ENCODE measurements around the gene GIMAP8. TPM values are rescaled to one million over a fixed set of nuclear protein-coding genes. Genes with fewer than 3 reads are reported as not detected.

The GIMAP8 gene
- total RNA-seq: 15.2 TPM
- 14.3 TPM for polyA plus RNA-seq

DNA sequence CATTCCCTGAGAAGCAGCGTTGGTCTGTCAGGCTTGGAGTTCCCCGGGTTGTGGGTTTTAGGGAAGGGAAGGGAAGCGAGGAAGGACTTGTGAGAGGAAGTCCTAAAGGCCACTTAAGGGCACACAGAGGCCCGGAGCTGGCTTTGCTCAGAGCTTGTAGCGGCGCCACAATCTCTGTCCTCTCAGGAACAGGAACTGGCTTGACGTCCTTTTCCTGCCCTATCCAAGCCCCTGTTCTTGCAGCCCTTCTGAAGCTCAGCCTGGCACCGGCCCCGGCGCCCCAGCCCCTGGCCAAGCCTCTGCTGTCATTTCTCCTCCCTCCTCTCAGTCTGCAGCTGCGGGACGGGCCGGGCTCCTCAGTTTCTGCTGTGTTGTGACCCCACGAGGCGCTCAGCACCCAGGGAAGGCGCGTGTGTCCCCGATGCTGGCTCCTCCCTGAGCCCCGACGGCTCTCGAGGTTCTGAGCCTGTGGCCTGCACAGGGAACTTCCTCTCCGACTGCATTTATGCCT is at the start of gene GIMAP8:
TSS of gene GIMAP8 (plus strand) at position 140 of the 511 bp plus-strand sequence. CDS start 16,069 bp downstream, outside the sequence.
- Histone ChIP-seq H3K4me3 (ENCODE audit: low read depth, low read length) (peak within 1 kb of the TSS; percentile 50), H3K4me1 (ENCODE audit: insufficient read depth) (no peaks in the 10 kb centered on the region), H3K27ac (ENCODE audit: low read depth) (peak within 1 kb of the TSS; percentile 28), H3K36me3 (ENCODE audit: insufficient read depth) (no peaks in the 10 kb centered on the region)
- 34% methylated on average over 22 of the region's 22 CpGs for WGBS
- DNase-seq (ENCODE audit: extremely low spot score): no peak

- no peak overlapping the region for H3K27ac ChIP-seq (ENCODE audit: low read depth)
- H3K4me3 ChIP-seq (ENCODE audit: low read depth, low read length): no peak overlapping the region
- 86% methylated on average over 15 of the region's 15 CpGs for WGBS
- peaks cover 10% of the 10 kb centered on the region for H3K36me3 ChIP-seq (ENCODE audit: insufficient read depth)
- H3K4me1 ChIP-seq (ENCODE audit: insufficient read depth): no peaks in the 10 kb centered on the region
- DNase-seq (ENCODE audit: extremely low spot score): no peak
These were observed 49.5 kb upstream of the GIMAP8 start for GRCh38 chr7:150400788-150401423.

DNA sequence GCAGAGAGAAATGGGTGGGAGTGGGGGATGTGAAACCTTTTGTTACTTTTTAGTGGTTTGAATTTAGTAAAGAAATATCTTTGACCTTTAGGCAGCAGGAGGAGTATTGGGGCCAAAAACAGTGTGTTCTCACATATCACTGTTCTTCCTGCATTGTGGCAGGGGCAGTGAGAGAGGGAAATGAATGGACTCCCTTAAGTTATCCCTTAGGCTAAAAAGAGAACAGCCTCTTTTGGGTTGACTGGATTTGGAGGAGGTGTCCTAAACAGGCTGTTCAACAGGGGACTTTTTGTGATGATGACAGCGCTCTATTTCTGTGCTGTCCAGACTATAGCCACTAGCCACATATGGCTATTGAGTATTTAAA is 49.0 kb upstream of the GIMAP8 start:
- H3K4me3 ChIP-seq (ENCODE audit: low read depth, low read length): no peak overlapping the region
- H3K4me1 ChIP-seq (ENCODE audit: insufficient read depth): no peaks in the 10 kb centered on the region
- H3K27ac ChIP-seq (ENCODE audit: low read depth): no peak overlapping the region
- peaks cover 10% of the 10 kb centered on the region for H3K36me3 ChIP-seq (ENCODE audit: insufficient read depth)
- no peak for DNase-seq (ENCODE audit: extremely low spot score)
- WGBS: 100% methylated on average over 1 of the region's 1 CpG

DNA sequence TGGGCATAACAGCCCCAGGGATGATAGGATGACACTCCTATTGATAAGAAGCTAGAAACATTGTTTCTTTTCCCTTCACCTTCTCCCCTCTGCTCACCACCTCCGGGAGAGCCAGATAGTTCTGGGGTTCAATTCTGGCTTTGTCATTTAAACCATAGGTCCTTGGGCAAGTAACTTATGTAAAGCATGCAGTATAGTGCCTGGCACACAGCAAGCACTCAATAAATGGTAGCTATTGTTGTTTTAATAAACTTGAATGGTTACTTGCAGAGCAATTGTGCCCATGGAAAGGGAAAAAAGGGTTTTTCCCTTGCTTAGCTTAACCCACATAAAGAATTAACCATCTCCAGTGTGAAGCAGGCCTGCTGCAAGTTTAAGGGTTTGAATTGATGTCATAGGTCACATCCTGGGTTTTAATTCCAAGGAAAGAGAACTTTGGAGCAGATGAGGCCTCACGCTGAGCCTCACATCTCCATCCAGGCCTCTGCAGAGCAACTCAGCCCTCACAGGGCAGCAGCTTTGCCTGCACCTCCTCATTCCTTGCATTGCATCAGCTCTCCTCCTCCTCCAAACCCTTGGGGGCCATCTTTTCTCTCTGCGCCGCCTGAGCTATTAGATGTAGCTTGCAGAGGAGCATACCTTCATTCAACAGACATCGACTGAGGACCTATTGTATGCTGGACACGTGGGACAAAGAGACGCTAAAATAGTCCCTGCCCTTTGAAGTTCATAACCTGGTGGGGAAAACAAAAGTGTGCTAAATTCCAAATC is 48.4 kb upstream of the GIMAP8 start:
- Histone ChIP-seq H3K4me1 (ENCODE audit: insufficient read depth) (peaks cover 1% of the 10 kb centered on the region), H3K27ac (ENCODE audit: low read depth) (no peak overlapping the region), H3K4me3 (ENCODE audit: low read depth, low read length) (no peak overlapping the region), H3K36me3 (ENCODE audit: insufficient read depth) (peaks cover 6% of the 10 kb centered on the region)
- WGBS: 74% methylated on average over 7 of the region's 7 CpGs
- DNase-seq (ENCODE audit: extremely low spot score): no peak

GRCh38 chr7:150402671-150403321 is 47.6 kb upstream of the GIMAP8 start:
- Histone ChIP-seq H3K36me3 (ENCODE audit: insufficient read depth) (peaks cover 1% of the 10 kb centered on the region), H3K27ac (ENCODE audit: low read depth) (no peak overlapping the region), H3K4me3 (ENCODE audit: low read depth, low read length) (no peak overlapping the region), H3K4me1 (ENCODE audit: insufficient read depth) (peaks cover 1% of the 10 kb centered on the region)
- 84% methylated on average over 13 of the region's 13 CpGs for WGBS
- DNase-seq (ENCODE audit: extremely low spot score): no peak

DNA sequence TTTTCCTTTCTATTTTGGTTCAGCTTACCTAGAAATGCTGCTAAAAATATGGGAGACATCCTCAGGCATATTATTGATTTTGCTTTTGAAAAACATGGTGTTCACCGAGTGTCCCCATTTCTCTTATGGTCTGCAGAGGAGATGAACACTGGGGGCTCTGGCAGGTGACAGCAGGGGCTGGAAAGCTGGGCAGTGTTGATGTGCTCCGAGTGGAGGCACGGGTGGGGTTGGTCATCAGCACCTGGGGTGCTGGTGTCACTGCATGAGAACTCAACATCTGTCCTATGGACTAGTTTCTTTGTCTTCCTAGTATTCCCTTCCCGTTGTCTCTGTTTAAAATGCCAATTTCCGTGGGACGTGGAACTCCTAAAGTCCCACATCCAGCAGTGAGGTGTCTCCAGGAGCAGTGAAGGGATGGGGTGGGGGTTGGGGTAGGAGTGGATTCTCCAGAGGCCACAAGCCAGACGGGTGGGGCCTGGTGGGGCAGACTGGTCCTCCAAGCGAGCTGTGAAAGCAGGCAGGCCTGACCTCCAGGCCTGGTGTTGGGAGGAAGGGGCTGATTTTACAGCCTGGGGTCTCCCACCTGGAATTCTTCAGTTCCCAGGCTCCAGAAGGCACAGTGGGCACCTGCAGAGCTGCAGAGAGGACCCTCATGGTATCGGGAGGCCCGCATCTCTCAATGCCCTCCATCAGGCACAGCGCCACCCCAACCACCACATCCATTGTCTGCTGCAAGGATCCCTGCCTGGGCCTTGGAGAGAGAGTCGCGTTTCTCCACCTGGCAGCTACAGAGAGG is 46.9 kb upstream of the GIMAP8 start:
- no peak for DNase-seq (ENCODE audit: extremely low spot score)
- Histone ChIP-seq H3K36me3 (ENCODE audit: insufficient read depth) (no peaks in the 10 kb centered on the region), H3K4me1 (ENCODE audit: insufficient read depth) (peaks cover 1% of the 10 kb centered on the region), H3K4me3 (ENCODE audit: low read depth, low read length) (no peak overlapping the region), H3K27ac (ENCODE audit: low read depth) (no peak overlapping the region)
- 80% methylated on average over 13 of the region's 13 CpGs for WGBS

GRCh38 chr7:150404172-150404804 is 46.1 kb upstream of the GIMAP8 start:
- DNase-seq (ENCODE audit: extremely low spot score): no peak
- Histone ChIP-seq H3K36me3 (ENCODE audit: insufficient read depth) (no peaks in the 10 kb centered on the region), H3K4me3 (ENCODE audit: low read depth, low read length) (peak overlapping the region; percentile 65), H3K27ac (ENCODE audit: low read depth) (peak overlapping the region; percentile 90), H3K4me1 (ENCODE audit: insufficient read depth) (peaks cover 1% of the 10 kb centered on the region)
- 18% methylated on average over 16 of the region's 16 CpGs for WGBS

GRCh38 chr7:150404805-150405583 is 45.4 kb upstream of the GIMAP8 start:
- no peak for DNase-seq (ENCODE audit: extremely low spot score)
- H3K36me3 ChIP-seq (ENCODE audit: insufficient read depth): no peaks in the 10 kb centered on the region
- peak overlapping the region; percentile 90 for H3K27ac ChIP-seq (ENCODE audit: low read depth)
- H3K4me3 ChIP-seq (ENCODE audit: low read depth, low read length): peak overlapping the region; percentile 65
- WGBS: under 1% methylated on average over 86 of the region's 86 CpGs
- H3K4me1 ChIP-seq (ENCODE audit: insufficient read depth): peaks cover 1% of the 10 kb centered on the region

- H3K4me3 ChIP-seq (ENCODE audit: low read depth, low read length): peak overlapping the region; percentile 65
- WGBS: 5% methylated on average over 35 of the region's 35 CpGs
- no peak for DNase-seq (ENCODE audit: extremely low spot score)
- no peaks in the 10 kb centered on the region for H3K36me3 ChIP-seq (ENCODE audit: insufficient read depth)
- peak overlapping the region; percentile 90 for H3K27ac ChIP-seq (ENCODE audit: low read depth)
- peaks cover 1% of the 10 kb centered on the region for H3K4me1 ChIP-seq (ENCODE audit: insufficient read depth)
These were observed 44.7 kb upstream of the GIMAP8 start for GRCh38 chr7:150405584-150406311.

DNA sequence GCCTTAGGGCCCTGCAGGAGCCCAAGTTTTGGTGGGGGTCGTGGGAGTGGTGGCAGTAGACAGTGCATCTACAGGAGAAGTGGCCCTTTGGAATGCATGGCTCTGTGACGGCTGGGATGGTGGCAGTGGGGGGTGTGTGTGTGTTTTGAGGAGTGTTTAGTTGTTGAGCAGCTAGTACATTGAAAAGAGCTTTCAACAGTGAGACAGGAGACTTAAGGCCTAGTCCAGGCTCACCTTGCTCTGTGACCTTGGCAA is 44.2 kb upstream of the GIMAP8 start:
- H3K4me1 ChIP-seq (ENCODE audit: insufficient read depth): peaks cover 1% of the 10 kb centered on the region
- no peak for DNase-seq (ENCODE audit: extremely low spot score)
- H3K4me3 ChIP-seq (ENCODE audit: low read depth, low read length): peak overlapping the region; percentile 65
- 18% methylated on average over 2 of the region's 2 CpGs for WGBS
- no peaks in the 10 kb centered on the region for H3K36me3 ChIP-seq (ENCODE audit: insufficient read depth)
- peak overlapping the region; percentile 90 for H3K27ac ChIP-seq (ENCODE audit: low read depth)

DNA sequence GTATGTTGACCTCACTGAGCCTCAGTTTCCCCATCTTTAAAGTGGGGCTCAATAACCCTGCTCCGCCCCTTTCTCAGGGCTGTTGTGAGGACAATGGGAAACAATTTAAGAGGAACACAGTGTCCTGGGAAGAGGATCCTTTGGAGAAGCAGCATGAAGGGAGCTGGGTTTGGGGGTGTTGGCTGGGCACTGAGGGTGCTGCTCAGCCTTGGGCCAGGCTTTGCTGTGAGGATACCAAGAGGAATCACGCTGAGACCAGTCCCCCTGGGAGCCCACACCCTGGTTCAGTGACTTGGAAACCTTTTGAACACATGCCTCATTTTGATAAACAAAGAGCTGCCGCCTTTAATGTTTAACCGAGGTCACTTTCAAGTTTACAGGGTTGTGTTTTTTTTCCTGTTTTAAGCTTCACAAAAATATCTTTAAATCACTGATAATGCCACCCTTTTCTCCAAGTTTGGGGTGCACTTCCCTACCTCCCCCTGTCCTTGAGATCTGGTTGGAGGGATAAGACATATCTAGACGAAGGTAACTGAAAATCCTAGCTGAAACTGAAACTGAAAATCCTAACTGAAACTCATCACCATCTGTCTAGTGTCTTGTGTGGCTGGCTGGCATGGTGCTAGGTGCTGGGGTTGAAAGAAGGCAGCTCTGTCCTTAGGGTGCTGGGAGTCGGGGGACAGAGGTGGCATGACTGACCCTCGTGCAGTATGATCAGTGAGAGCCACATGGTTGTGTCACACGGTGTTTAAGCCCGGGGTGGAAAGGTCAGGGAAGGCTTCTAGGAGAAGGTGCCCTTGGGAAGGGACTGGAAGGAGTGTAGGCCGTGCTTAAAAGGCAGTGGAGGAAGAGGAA is 43.6 kb upstream of the GIMAP8 start:
- no peak for DNase-seq (ENCODE audit: extremely low spot score)
- peak overlapping the region; percentile 62 for H3K27ac ChIP-seq (ENCODE audit: low read depth)
- peaks cover 1% of the 10 kb centered on the region for H3K4me1 ChIP-seq (ENCODE audit: insufficient read depth)
- 39% methylated on average over 10 of the region's 10 CpGs for WGBS
- no peaks in the 10 kb centered on the region for H3K36me3 ChIP-seq (ENCODE audit: insufficient read depth)
- no peak overlapping the region for H3K4me3 ChIP-seq (ENCODE audit: low read depth, low read length)
